ENCODE data around the gene MCMBP.
"Not testable (repeated sequence)": the region's sequence is repeated elsewhere in the genome, so short reads cannot be mapped to it uniquely, and the experiment has no call there.

MCMBP gene

GRCh38 chr10:119872860-119873681 is 428 bp upstream of the MCMBP start:
- DNase-seq: peak; percentile 92

- DNase-seq: peak; percentile 50
Observed at GRCh38 chr10:119871881-119872609, 598 bp downstream of the MCMBP start.

GRCh38 chr10:119869398-119869797 is 3.2 kb downstream of the MCMBP start:
- not testable (repeated sequence) for DNase-seq

GRCh38 chr10:119867317-119867716 is 5.3 kb downstream of the MCMBP start:
- no peak for DNase-seq

- DNase-seq: no peak
Observed at GRCh38 chr10:119865699-119866240, 6.9 kb downstream of the MCMBP start.

- no peak for DNase-seq
Observed at GRCh38 chr10:119863951-119864565, 8.6 kb downstream of the MCMBP start.

GRCh38 chr10:119862524-119862923 is 10.1 kb downstream of the MCMBP start:
- DNase-seq: no peak

GRCh38 chr10:119860866-119861607 is 11.6 kb downstream of the MCMBP start:
- no peak for DNase-seq

GRCh38 chr10:119859420-119860258 is 13.0 kb downstream of the MCMBP start:
- no peak for DNase-seq

- no peak for DNase-seq
Observed at GRCh38 chr10:119858063-119858462, 14.6 kb downstream of the MCMBP start.

GRCh38 chr10:119853574-119853973 is 19.1 kb downstream of the MCMBP start:
- DNase-seq: no peak

GRCh38 chr10:119852822-119853221 is 19.8 kb downstream of the MCMBP start:
- no peak for DNase-seq

- no peak for DNase-seq
Observed at GRCh38 chr10:119852277-119852676, 20.4 kb downstream of the MCMBP start.

GRCh38 chr10:119849944-119850343 is 22.7 kb downstream of the MCMBP start:
- DNase-seq: no peak

GRCh38 chr10:119849031-119849789 is 23.4 kb downstream of the MCMBP start:
- DNase-seq: no peak

- DNase-seq: no peak
Observed at GRCh38 chr10:119845656-119846055, 27.0 kb downstream of the MCMBP start.

- DNase-seq: no peak
Observed at GRCh38 chr10:119834188-119834587, 38.5 kb downstream of the MCMBP start.

- DNase-seq: no peak
Observed at GRCh38 chr10:119832951-119833350, 39.7 kb downstream of the MCMBP start.

- no peak for DNase-seq
Observed at GRCh38 chr10:119831656-119832055, 41.0 kb downstream of the MCMBP start.

- no peak for DNase-seq
Observed at GRCh38 chr10:119830851-119831250, 41.8 kb downstream of the MCMBP start.

GRCh38 chr10:119829429-119829828 is 43.2 kb downstream of the MCMBP start:
- no peak for DNase-seq
